ENCODE measurements around the gene CLDND2. TPM values are rescaled to one million over a fixed set of nuclear protein-coding genes. Genes with fewer than 3 reads are reported as not detected.

The CLDND2 gene
- total and polyA plus RNA-seq, 2 experiments from 2014 or later, result 7.7 TPM; not detected in 1

DNA sequence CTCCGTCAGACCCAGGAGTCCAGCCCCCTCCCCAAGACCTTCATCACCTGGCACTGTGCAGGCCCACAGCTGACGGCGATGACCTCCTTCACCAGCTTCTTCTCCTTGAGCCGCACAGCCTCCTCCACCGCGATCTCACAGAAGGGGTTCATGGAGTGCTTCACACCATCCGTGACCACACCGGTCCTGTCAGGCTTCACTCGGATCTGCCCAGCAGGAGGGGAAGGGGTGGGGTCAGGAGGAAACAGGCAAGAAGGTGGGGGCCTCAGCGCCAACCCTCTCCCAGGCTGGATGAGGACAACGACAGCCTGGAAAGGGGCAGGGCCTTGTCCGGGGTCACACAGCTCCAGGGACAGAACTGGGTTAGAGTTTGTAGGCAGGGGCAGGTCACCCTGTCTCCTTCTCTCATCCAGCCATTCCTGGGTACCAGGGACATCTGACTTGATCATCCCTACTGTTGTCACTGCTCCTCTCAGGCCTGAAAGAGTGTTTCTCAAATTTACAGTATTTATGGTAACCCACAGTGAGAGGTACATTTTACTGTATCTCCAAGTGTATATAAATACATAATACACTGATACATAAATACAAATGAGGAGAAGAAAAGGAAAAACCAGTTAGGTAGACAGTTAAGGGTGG, 14.6 kb downstream of the CLDND2 start (continued):
- TF ChIP-seq, protein P1, sequence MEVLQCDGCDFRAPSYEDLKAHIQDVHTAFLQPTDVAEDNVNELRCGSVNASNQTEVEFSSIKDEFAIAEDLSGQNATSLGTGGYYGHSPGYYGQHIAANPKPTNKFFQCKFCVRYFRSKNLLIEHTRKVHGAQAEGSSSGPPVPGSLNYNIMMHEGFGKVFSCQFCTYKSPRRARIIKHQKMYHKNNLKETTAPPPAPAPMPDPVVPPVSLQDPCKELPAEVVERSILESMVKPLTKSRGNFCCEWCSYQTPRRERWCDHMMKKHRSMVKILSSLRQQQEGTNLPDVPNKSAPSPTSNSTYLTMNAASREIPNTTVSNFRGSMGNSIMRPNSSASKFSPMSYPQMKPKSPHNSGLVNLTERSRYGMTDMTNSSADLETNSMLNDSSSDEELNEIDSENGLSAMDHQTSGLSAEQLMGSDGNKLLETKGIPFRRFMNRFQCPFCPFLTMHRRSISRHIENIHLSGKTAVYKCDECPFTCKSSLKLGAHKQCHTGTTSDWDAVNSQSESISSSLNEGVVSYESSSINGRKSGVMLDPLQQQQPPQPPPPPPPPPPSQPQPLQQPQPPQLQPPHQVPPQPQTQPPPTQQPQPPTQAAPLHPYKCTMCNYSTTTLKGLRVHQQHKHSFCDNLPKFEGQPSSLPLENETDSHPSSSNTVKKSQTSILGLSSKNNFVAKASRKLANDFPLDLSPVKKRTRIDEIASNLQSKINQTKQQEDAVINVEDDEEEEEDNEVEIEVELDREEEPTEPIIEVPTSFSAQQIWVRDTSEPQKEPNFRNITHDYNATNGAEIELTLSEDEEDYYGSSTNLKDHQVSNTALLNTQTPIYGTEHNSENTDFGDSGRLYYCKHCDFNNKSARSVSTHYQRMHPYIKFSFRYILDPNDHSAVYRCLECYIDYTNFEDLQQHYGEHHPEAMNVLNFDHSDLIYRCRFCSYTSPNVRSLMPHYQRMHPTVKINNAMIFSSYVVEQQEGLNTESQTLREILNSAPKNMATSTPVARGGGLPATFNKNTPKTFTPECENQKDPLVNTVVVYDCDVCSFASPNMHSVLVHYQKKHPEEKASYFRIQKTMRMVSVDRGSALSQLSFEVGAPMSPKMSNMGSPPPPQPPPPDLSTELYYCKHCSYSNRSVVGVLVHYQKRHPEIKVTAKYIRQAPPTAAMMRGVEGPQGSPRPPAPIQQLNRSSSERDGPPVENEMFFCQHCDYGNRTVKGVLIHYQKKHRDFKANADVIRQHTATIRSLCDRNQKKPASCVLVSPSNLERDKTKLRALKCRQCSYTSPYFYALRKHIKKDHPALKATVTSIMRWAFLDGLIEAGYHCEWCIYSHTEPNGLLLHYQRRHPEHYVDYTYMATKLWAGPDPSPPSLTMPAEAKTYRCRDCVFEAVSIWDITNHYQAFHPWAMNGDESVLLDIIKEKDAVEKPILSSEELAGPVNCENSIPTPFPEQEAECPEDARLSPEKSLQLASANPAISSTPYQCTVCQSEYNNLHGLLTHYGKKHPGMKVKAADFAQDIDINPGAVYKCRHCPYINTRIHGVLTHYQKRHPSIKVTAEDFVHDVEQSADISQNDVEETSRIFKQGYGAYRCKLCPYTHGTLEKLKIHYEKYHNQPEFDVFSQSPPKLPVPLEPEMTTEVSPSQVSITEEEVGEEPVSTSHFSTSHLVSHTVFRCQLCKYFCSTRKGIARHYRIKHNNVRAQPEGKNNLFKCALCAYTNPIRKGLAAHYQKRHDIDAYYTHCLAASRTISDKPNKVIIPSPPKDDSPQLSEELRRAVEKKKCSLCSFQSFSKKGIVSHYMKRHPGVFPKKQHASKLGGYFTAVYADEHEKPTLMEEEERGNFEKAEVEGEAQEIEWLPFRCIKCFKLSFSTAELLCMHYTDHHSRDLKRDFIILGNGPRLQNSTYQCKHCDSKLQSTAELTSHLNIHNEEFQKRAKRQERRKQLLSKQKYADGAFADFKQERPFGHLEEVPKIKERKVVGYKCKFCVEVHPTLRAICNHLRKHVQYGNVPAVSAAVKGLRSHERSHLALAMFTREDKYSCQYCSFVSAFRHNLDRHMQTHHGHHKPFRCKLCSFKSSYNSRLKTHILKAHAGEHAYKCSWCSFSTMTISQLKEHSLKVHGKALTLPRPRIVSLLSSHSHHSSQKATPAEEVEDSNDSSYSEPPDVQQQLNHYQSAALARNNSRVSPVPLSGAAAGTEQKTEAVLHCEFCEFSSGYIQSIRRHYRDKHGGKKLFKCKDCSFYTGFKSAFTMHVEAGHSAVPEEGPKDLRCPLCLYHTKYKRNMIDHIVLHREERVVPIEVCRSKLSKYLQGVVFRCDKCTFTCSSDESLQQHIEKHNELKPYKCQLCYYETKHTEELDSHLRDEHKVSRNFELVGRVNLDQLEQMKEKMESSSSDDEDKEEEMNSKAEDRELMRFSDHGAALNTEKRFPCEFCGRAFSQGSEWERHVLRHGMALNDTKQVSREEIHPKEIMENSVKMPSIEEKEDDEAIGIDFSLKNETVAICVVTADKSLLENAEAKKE (CRISPR knock-in tag; IDR thresholded peaks at IDR 0.05), result no peak
- TF ChIP-seq, protein P2, sequence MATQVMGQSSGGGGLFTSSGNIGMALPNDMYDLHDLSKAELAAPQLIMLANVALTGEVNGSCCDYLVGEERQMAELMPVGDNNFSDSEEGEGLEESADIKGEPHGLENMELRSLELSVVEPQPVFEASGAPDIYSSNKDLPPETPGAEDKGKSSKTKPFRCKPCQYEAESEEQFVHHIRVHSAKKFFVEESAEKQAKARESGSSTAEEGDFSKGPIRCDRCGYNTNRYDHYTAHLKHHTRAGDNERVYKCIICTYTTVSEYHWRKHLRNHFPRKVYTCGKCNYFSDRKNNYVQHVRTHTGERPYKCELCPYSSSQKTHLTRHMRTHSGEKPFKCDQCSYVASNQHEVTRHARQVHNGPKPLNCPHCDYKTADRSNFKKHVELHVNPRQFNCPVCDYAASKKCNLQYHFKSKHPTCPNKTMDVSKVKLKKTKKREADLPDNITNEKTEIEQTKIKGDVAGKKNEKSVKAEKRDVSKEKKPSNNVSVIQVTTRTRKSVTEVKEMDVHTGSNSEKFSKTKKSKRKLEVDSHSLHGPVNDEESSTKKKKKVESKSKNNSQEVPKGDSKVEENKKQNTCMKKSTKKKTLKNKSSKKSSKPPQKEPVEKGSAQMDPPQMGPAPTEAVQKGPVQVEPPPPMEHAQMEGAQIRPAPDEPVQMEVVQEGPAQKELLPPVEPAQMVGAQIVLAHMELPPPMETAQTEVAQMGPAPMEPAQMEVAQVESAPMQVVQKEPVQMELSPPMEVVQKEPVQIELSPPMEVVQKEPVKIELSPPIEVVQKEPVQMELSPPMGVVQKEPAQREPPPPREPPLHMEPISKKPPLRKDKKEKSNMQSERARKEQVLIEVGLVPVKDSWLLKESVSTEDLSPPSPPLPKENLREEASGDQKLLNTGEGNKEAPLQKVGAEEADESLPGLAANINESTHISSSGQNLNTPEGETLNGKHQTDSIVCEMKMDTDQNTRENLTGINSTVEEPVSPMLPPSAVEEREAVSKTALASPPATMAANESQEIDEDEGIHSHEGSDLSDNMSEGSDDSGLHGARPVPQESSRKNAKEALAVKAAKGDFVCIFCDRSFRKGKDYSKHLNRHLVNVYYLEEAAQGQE (IDR thresholded peaks at IDR 0.05; ENCODE audit: unreplicated experiment), result no peak
- TF ChIP-seq ZNF331 (CRISPR knock-in tag; IDR thresholded peaks at IDR 0.05; ENCODE audit: low read depth) (no peak), EZH2phosphoT487 (IDR thresholded peaks at IDR 0.05; ENCODE audit: unreplicated experiment) (no peak)

Data from GM23338 (cell line).